Measurements from ENCODE around the gene GNA12.

The GNA12 gene

DNA sequence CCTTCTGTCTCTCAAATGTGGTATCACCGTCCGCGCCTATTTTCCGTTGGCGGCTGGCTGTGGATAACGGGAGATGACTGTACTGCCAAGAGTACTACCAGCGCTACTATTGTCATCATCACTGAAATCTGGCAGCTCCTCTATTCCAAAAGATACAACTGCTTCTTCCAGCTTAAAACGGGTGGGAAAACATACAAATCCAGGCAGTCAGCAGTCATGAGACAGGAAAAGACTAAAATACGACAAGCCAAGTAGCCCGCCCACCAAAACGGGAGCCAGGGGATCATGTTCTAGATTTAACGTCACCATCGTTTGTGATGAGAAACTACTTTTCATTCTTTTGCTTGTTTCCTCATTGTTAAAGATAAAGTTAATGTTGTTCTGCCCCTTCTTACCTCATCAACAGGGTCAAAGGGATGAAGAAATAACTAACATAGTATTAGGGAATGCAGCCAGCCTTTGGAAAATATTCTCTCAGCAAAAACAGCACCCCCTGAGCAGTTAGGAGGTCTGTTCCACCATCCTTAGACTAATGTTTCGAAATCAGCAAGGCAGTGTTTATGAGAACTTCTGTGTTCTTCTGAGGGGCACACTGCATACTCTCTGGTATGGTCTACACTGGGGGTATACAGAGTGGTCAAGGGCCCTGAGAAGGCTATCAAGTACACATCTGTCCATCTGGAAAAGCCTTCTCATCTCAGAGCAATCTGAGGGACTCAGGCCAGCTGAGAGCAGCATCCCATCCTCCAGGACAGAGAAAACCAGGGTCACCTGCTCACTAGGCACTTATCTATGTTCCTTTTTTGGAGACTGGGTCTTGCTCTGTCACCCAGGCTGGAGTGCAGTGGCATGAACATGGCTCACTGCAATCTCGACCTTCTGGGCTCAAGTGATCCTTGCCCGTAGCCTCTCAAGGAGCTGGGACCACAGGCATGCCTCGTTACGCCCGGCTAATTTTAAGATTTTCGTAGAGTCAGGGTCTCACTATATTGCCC lies 47.5 kb downstream of the GNA12 start:
- Histone ChIP-seq H3K4me3 (ENCODE audit: low read length) (no peak overlapping the region), H3K4me2 (ENCODE audit: low read length) (no peak overlapping the region), H3K4me1 (ENCODE audit: control insufficient read depth, low read length) (peaks cover 13% of the 10 kb centered on the region), H3K36me3 (ENCODE audit: control insufficient read depth, low read length) (peaks cover 6% of the 10 kb centered on the region; the same call in 1 of the 2 replicates), H3K27me3 (ENCODE audit: control insufficient read depth, low read length) (no peaks in the 10 kb centered on the region), H3K79me2 (ENCODE audit: control insufficient read depth, low read length) (peaks cover 24% of the 10 kb centered on the region), H3K9me2 (replicated peaks; ENCODE audit: control insufficient read depth, low read length) (no peaks in the 10 kb centered on the region), H4K20me1 (ENCODE audit: control insufficient read depth, insufficient read depth, low read depth, low read length) (0 out of 2 replicates have a peak, but pooled peaks cover 4% of the 10 kb centered on the region), H3K9me3 (ENCODE audit: control insufficient read depth, insufficient read depth, low read length) (no peaks in the 10 kb centered on the region), H3K27ac (ENCODE audit: low read depth, low read length) (no peak overlapping the region), H3F3A (ENCODE audit: control insufficient read depth, insufficient read depth) (no peaks in the 10 kb centered on the region)
- no peak for TF ChIP-seq EZH2phosphoT487 (IDR thresholded peaks at IDR 0.05; ENCODE audit: borderline replicate concordance, low read length)
- TF ChIP-seq, protein P1, sequence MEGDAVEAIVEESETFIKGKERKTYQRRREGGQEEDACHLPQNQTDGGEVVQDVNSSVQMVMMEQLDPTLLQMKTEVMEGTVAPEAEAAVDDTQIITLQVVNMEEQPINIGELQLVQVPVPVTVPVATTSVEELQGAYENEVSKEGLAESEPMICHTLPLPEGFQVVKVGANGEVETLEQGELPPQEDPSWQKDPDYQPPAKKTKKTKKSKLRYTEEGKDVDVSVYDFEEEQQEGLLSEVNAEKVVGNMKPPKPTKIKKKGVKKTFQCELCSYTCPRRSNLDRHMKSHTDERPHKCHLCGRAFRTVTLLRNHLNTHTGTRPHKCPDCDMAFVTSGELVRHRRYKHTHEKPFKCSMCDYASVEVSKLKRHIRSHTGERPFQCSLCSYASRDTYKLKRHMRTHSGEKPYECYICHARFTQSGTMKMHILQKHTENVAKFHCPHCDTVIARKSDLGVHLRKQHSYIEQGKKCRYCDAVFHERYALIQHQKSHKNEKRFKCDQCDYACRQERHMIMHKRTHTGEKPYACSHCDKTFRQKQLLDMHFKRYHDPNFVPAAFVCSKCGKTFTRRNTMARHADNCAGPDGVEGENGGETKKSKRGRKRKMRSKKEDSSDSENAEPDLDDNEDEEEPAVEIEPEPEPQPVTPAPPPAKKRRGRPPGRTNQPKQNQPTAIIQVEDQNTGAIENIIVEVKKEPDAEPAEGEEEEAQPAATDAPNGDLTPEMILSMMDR (IDR thresholded peaks at IDR 0.05; ENCODE audit: low read depth, low read length, poor library complexity, severe bottlenecking): no peak

DNA sequence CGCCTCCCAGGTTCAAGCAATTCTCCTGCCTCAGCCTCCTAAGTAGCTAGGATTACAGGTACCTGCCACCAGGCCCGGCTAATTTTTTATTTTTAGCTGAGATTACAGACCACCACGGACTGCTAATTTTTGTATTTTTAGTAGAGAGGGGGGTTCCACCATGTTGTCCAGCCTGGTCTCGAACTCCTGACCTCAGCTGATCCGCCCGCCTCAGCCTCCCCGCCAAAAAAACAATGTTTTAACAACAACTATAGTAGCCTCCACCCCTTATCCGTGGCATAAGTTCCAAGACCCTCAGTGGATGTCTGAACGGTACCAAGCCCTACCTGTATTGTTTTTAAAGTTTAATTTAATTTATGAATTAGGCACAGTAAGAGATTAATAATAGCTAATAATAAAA lies 48.2 kb downstream of the GNA12 start:
- Histone ChIP-seq H3K4me2 (ENCODE audit: low read length) (no peak overlapping the region), H3F3A (ENCODE audit: control insufficient read depth, insufficient read depth) (no peaks in the 10 kb centered on the region), H3K9me3 (ENCODE audit: control insufficient read depth, insufficient read depth, low read length) (no peaks in the 10 kb centered on the region), H4K20me1 (ENCODE audit: control insufficient read depth, insufficient read depth, low read depth, low read length) (0 out of 2 replicates have a peak, but pooled peaks cover 4% of the 10 kb centered on the region), H3K4me1 (ENCODE audit: control insufficient read depth, low read length) (peaks cover 13% of the 10 kb centered on the region), H3K4me3 (ENCODE audit: low read length) (no peak overlapping the region), H3K36me3 (ENCODE audit: control insufficient read depth, low read length) (peaks cover 6% of the 10 kb centered on the region; the same call in 1 of the 2 replicates), H3K9me2 (replicated peaks; ENCODE audit: control insufficient read depth, low read length) (no peaks in the 10 kb centered on the region), H3K27ac (ENCODE audit: low read depth, low read length) (no peak overlapping the region), H3K27me3 (ENCODE audit: control insufficient read depth, low read length) (no peaks in the 10 kb centered on the region), H3K79me2 (ENCODE audit: control insufficient read depth, low read length) (peaks cover 21% of the 10 kb centered on the region)
- TF ChIP-seq, protein P1 (IDR thresholded peaks at IDR 0.05; ENCODE audit: low read depth, low read length, poor library complexity, severe bottlenecking): no peak
- no peak for TF ChIP-seq EZH2phosphoT487 (IDR thresholded peaks at IDR 0.05; ENCODE audit: borderline replicate concordance, low read length)

DNA sequence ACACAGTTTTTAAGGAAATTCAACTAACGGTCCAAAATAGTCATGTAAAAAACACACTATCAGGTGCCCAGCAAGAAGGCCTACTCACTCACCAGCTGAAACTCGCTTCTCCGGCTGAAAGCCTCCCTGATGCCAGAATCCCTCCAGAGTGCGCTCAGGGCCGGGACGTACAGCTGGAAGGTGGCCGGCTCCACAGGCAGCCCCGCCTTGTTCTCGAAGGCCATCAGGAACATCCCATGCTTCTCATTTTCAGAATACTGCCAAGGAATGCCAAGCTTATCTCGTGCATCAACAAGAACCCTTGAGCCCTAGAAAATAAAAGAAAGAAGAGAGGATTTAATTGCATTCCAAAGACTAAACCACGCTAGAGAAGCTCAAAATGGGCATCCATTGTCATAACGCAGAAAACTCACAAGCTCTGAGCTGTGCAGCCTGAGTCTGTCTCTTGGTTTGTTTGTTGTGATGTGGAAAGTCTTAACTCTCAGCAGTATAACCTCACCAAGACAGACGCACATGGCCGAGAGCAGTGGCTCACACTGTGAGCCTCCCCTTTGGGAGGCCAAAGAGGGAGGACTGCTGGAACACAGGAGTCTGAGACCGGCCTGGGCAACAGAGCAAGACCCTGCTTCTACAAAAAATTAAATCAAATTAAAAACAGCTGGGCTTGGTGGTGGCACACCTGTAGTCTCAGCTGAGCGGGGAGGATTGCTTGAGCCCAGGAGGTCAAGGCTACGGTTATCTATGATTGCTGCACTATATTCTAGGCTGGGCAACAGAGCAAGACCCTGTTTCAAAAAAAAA lies 49.1 kb downstream of the GNA12 start:
- H3K9me3 ChIP-seq (ENCODE audit: control insufficient read depth, insufficient read depth, low read length): no peaks in the 10 kb centered on the region
- no peaks in the 10 kb centered on the region for H3K27me3 ChIP-seq (ENCODE audit: control insufficient read depth, low read length)
- H3K9me2 ChIP-seq (replicated peaks; ENCODE audit: control insufficient read depth, low read length): no peaks in the 10 kb centered on the region
- H3K4me1 ChIP-seq (ENCODE audit: control insufficient read depth, low read length): peaks cover 13% of the 10 kb centered on the region
- 0 out of 2 replicates have a peak, but pooled peaks cover 4% of the 10 kb centered on the region for H4K20me1 ChIP-seq (ENCODE audit: control insufficient read depth, insufficient read depth, low read depth, low read length)
- H3F3A ChIP-seq (ENCODE audit: control insufficient read depth, insufficient read depth): no peaks in the 10 kb centered on the region
- H3K4me2 ChIP-seq (ENCODE audit: low read length): no peak overlapping the region
- peaks cover 19% of the 10 kb centered on the region for H3K79me2 ChIP-seq (ENCODE audit: control insufficient read depth, low read length)
- no peak overlapping the region for H3K27ac ChIP-seq (ENCODE audit: low read depth, low read length)
- H3K4me3 ChIP-seq (ENCODE audit: low read length): no peak overlapping the region
- H3K36me3 ChIP-seq (ENCODE audit: control insufficient read depth, low read length): peaks cover 6% of the 10 kb centered on the region; the same call in 1 of the 2 replicates
- no peak for TF ChIP-seq EZH2phosphoT487 (IDR thresholded peaks at IDR 0.05; ENCODE audit: borderline replicate concordance, low read length)
- TF ChIP-seq, protein P1 (IDR thresholded peaks at IDR 0.05; ENCODE audit: low read depth, low read length, poor library complexity, severe bottlenecking): no peak
